Transverse colon (tissue), 4 donors: ENCODE data around the gene MOB2. TPM values are rescaled to one million over a fixed set of nuclear protein-coding genes. Genes with fewer than 3 reads are reported as not detected.

ENCODE experiments used
- DNase-seq: peaks from one replicate; pipeline ENCODE4 v3.0.0-alpha.2; 2019
- H3K27ac ChIP-seq, 4 donors: fragments of 200-600 bp; sonication (generic); 2 replicates each; pipeline ENCODE4 v1.5.1; 2016 to 2018; ENCODE audit warnings: inconsistent platforms in 4 of 4
- H3K27me3 ChIP-seq: fragments of 200-600 bp; sonication (generic); 2 replicates; pipeline ENCODE4 v1.5.1; 2017; ENCODE audit warnings: inconsistent platforms
- H3K36me3 ChIP-seq, 4 donors: fragments of 200-600 bp; sonication (generic); 2 replicates each; pipeline ENCODE4 v1.5.1; 2017 to 2019; ENCODE audit warnings: inconsistent platforms in 4 of 4
- H3K4me1 ChIP-seq, 4 donors: fragments of 200-600 bp; sonication (generic); 2 replicates each; pipeline ENCODE4 v1.5.1; 2017 to 2020; ENCODE audit warnings: inconsistent platforms in 4 of 4
- H3K4me3 ChIP-seq, 4 donors: fragments of 200-600 bp; sonication (generic); 1 replicate in 1 of 4; 2 replicates in 3 of 4; pipeline versions ENCODE4 v1.5.1 to v1.6.1; 2017 to 2019; ENCODE audit warnings: inconsistent platforms in 4 of 4
- H3K9me3 ChIP-seq, 2 donors: fragments of 200-600 bp; sonication (generic); 2 replicates each; pipeline ENCODE4 v1.5.1; 2017 to 2019; ENCODE audit warnings: inconsistent platforms in 2 of 2
- CTCF ChIP-seq, 5 experiments: fragments of 200-600 bp in 3 of 5; fragments of 450-650 bp in 2 of 5; sonication (generic) in 3 of 5; IDR thresholded peaks; 1 replicate in 2 of 5; 2 replicates in 3 of 5; pipeline ENCODE4 v1.5.1; 2016 to 2017; ENCODE audit warnings: antibody characterized with exemption in 5 of 5, inconsistent platforms in 3 of 5, mild to moderate bottlenecking in 2 of 5, moderate library complexity in 1 of 5
- EP300 ChIP-seq: sonication (generic); formaldehyde crosslinking; IDR thresholded peaks from one replicate; pipeline ENCODE4 v1.6.1; 2017; ENCODE audit warnings: antibody characterized with exemption, low read depth
- POLR2A ChIP-seq: fragments of 450-650 bp; IDR thresholded peaks from one replicate; pipeline ENCODE4 v1.6.1; 2016; ENCODE audit warnings: antibody characterized with exemption, mild to moderate bottlenecking, moderate library complexity
- POLR2AphosphoS5 ChIP-seq, 3 donors: sonication (generic); formaldehyde crosslinking; IDR thresholded peaks; one replicate each; pipeline ENCODE4 v1.6.1; 2016; ENCODE audit warnings: antibody characterized with exemption in 3 of 3
- WGBS, 2 donors: methylation state at CpG; one replicate each; pipeline ENCODE4 v1.1.5; 2018; ENCODE audit warnings: low coverage in 1 of 2; 5-methylcytosine and 5-hydroxymethylcytosine counted together
- in situ Hi-C, 4 donors: fragments of 200-750 bp; cut with MboI; loops; one replicate each; pipeline versions ENCODE4 v1.15.0 to v1.15.1; 2017; ENCODE audit warnings: low sequenced_read_pairs in 3 of 4, low pct_ligation_motif_present in 1 of 4, low pct_unique_long_range_greater_than_20kb in 1 of 4
- intact Hi-C: fragments of 100-400 bp; cut with DNase I; formaldehyde crosslinking; loops from one replicate; pipeline ENCODE4 v1.15.1; 2023; ENCODE audit warnings: low total_unique reads
- total RNA-seq, 4 donors: library from RNA; depleted of rRNA; stranded (reverse); fragments of >200 nt; gene quantifications; one replicate each; pipeline ENCODE4 v1.1.0, GENCODE V29; 2016

MOB2 gene
- total RNA-seq, 4 donors from 2014 or later = 22.8 to 56.7 (median 42.4) TPM

DNA sequence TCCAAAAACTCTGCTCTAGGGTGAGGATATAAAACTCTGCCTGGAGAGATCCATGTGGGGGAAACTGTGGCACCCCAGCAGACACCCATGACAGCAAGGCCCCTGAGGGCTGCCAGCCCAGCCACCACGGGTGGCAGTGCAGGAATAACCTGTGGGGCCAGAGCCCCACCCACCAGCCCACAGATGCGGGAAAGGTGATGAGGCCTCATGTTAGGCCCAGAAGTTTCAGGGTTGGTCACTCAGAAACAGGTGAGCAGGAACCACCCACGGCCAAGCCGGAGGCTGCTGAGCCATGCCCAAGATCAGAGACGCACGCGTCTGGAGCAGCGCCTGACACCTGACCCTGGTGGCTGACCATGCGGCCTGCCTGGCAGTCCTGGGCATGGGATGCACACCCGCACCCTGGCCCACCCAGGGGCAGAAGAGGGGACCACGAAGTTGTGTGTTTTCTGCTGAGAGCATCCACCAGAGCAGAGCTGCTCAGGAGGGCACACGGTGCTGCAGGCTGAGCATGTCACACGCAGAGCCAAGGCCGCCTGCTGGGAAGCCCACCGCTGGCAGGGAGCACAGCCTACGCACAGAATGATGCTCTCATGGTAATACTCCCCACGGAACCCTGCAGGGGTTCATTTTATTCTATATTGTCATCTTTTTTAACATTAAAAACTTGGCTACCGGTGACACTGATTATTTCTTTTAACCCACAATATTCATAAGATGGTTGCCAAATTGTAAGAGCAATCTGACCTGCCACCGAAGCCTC lies 44.3 kb upstream of the MOB2 start:
- TF ChIP-seq EP300 (no peak), CTCF (IDR thresholded peaks at IDR 0.05) (no peak), POLR2AphosphoS5 (IDR thresholded peaks at IDR 0.05) (no peak), POLR2A (no peak)
- Histone ChIP-seq H3K36me3 (peaks cover 0 to 6% (median 0%) of the 10 kb centered on the region in 4 donors), H3K4me1 (peaks cover 0 to 38% (median 16%) of the 10 kb centered on the region in 4 donors), H3K27me3 (no peaks in the 10 kb centered on the region), H3K27ac (peak overlapping the region in 1 of 4 donors; percentile 63), H3K4me3 (no peak overlapping the region), H3K9me3 (no peaks in the 10 kb centered on the region)
- DNase-seq = no peak
- in situ Hi-C loops (no loop called here), intact Hi-C loops (no loop called here)
- WGBS, 2 donors = 83 to 93% methylated on average over 1 to 19 of the region's 19 CpGs

DNA sequence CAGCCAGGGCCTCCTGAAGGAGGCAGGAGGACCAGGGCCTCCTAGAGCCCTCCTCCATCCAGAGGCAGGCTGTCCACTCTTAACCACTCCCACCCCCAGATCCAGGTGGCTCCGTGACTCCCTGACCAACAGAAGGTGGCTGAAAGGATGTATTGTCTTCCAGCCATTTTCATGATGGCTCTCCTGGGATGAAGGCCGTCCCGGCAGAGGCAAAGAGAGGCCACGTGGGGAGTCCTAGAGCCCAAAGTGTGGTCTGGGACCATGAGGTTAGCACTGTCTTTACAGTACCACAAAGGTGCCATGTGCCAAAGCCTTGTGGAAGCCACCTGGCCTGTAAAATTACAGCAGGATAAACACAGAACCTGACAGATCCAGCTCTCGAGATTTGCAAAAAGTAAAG lies 43.2 kb upstream of the MOB2 start:
- no peak overlapping the region for H3K4me3 ChIP-seq
- WGBS, 2 donors = 84 to 94% methylated on average over 4 to 5 of the region's 5 CpGs
- intact Hi-C loops = no loop called here
- no peak for DNase-seq
- H3K36me3 ChIP-seq = peaks cover 0 to 6% (median 0%) of the 10 kb centered on the region in 4 donors
- no peak for TF ChIP-seq CTCF (IDR thresholded peaks at IDR 0.05)
- in situ Hi-C loops = no loop called here
- no peaks in the 10 kb centered on the region for H3K9me3 ChIP-seq
- H3K4me1 ChIP-seq = peaks cover 0 to 37% (median 14%) of the 10 kb centered on the region in 4 donors
- no peaks in the 10 kb centered on the region for H3K27me3 ChIP-seq
- no peak overlapping the region for H3K27ac ChIP-seq

DNA sequence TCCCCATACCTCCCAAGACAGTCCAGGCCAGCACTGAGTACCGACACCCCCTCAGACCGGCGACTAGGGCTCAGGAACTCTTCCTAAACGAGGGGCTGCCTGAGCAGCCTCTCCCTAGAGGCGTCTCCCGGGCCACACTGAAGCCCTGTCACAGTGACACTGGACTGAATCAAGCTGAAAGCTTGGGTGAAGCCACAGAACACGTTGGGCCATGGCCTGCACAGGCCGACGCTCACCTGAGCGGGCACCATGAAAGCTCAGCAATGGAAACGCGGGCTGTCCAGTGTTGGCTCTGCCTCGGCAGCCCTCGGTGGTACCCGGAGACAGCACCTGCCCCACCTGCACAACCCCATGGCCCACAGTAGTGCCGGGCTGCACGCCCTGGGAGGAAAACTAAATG lies 42.7 kb upstream of the MOB2 start:
- intact Hi-C loops = no loop called here
- Histone ChIP-seq H3K9me3 (no peaks in the 10 kb centered on the region), H3K36me3 (peaks cover 0 to 2% (median 0%) of the 10 kb centered on the region in 4 donors), H3K4me3 (no peak overlapping the region), H3K4me1 (peaks cover 0 to 33% (median 14%) of the 10 kb centered on the region in 4 donors), H3K27ac (no peak overlapping the region), H3K27me3 (no peaks in the 10 kb centered on the region)
- in situ Hi-C loops = no loop called here
- no peak for DNase-seq
- TF ChIP-seq POLR2A (no peak), EP300 (no peak), CTCF (IDR thresholded peaks at IDR 0.05) (no peak), POLR2AphosphoS5 (IDR thresholded peaks at IDR 0.05) (no peak)
- 91% methylated on average over 17 of the region's 17 CpGs; no CpG with 5 or more reads in 1 of the 2 donors for WGBS, 2 donors

GRCh38 chr11:1528710-1529109 lies 42.1 kb upstream of the MOB2 start:
- H3K36me3 ChIP-seq = no peaks in the 10 kb centered on the region
- peaks cover 0 to 36% (median 14%) of the 10 kb centered on the region in 4 donors for H3K4me1 ChIP-seq
- no peak overlapping the region for H3K4me3 ChIP-seq
- DNase-seq = no peak
- H3K27ac ChIP-seq = no peak overlapping the region
- intact Hi-C loops = no loop called here
- TF ChIP-seq CTCF (IDR thresholded peaks at IDR 0.05) (no peak), POLR2AphosphoS5 (IDR thresholded peaks at IDR 0.05) (no peak)
- in situ Hi-C loops = no loop called here
- no peaks in the 10 kb centered on the region for H3K9me3 ChIP-seq
- no peaks in the 10 kb centered on the region for H3K27me3 ChIP-seq
- 94 to 100% methylated on average over 3 to 10 of the region's 10 CpGs for WGBS, 2 donors
